Measurements from ENCODE around the gene CAPN14. TPM values are rescaled to one million over a fixed set of nuclear protein-coding genes. Genes with fewer than 3 reads are reported as not detected.

Gene CAPN14
- total and polyA plus RNA-seq, 2 experiments from 2014 or later = 0.39 TPM; not detected in 1

DNA sequence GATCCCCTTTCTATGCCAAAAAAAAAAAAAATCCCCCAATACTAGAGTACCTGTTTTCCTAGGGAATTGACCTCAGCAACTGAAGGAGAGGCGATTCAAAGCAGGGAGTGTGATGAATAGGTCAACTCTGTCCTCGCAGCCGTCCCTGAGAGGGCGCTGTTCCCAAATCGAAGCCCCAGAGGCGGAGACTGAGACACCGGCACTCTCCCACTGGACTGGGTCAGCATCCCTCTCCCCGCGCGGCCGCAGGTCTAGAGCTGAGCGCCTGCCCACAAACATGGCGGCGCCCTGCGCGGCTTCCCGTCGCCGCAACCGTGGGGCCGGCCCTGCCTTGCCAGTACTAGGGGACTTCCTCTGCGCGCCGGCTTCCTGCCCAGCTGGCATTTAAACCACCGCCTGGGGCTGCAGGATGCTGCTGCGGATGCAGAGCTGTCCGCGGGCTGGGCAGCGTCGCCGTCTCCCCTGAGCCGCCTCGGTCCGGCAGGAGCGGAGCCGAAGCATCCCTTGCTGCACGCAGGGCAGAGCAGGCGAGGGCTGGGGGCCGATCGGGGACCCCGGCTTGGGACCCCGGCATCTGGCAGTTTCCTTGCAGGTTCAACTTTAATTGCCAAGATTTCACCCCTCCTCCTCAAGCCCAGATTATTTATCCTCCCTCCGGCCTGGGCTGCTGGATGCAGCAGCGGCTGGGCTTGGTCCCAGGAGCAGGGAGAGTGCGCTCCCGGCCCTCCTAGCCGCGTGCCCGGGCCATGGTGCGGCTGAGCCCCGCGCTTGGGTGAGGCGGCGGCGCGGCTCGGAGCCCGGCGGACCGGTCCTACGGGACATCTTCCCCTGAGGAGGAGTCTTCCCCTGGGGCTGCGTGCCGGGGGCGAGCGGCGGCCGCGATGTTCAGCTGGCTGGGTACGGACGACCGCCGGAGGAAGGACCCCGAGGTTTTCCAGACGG, 16.7 kb upstream of the CAPN14 start, which contains the start of gene EHD3:
Gene EHD3 (plus strand): TSS at position 412 of the 942 bp plus-strand sequence. CDS start 470 bp downstream, at position 882.
- no peaks in the 10 kb centered on the region for H3K27me3 ChIP-seq
- H3K4me3 ChIP-seq = peak within 1 kb of the TSS; percentile 54
- H3K9me3 ChIP-seq (ENCODE audit: low read depth) = no peaks in the 10 kb centered on the region
- no peaks in the 10 kb centered on the region for H3K36me3 ChIP-seq
- TF ChIP-seq, protein P1, sequence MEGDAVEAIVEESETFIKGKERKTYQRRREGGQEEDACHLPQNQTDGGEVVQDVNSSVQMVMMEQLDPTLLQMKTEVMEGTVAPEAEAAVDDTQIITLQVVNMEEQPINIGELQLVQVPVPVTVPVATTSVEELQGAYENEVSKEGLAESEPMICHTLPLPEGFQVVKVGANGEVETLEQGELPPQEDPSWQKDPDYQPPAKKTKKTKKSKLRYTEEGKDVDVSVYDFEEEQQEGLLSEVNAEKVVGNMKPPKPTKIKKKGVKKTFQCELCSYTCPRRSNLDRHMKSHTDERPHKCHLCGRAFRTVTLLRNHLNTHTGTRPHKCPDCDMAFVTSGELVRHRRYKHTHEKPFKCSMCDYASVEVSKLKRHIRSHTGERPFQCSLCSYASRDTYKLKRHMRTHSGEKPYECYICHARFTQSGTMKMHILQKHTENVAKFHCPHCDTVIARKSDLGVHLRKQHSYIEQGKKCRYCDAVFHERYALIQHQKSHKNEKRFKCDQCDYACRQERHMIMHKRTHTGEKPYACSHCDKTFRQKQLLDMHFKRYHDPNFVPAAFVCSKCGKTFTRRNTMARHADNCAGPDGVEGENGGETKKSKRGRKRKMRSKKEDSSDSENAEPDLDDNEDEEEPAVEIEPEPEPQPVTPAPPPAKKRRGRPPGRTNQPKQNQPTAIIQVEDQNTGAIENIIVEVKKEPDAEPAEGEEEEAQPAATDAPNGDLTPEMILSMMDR (IDR thresholded peaks at IDR 0.05; ENCODE audit: low read depth, low read length) = peak; percentile 77
- peaks cover 21% of the 10 kb centered on the region for H3K4me1 ChIP-seq (ENCODE audit: low read depth)
- DNase-seq (ENCODE audit: low read depth in 1 of 2, low spot score in 1 of 2) = peak; percentile 94 to 97
- no peak within 1 kb of the TSS for H3K27ac ChIP-seq

DNA sequence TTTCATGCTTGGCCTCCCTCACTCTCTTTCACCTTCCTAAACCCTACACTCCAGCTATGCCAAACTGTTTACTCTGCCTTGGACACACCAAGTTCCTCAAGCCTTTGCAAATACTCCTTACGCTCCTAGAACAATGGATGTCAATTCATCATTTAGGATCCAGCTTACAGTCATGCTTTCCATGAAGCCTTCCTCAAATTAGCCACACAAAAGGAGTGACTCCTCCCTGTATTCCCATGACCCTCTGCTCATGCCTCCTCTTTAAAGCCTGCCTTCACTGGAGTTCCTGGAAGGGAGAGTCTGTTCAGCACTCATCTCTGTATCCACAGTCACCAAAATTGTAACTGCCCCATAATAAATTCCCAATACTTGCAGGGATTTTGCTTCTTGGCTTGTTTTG, 15.9 kb upstream of the CAPN14 start:
- Histone ChIP-seq H3K27ac (no peak overlapping the region), H3K27me3 (no peaks in the 10 kb centered on the region), H3K4me1 (ENCODE audit: low read depth) (peaks cover 21% of the 10 kb centered on the region), H3K36me3 (no peaks in the 10 kb centered on the region), H3K4me3 (no peak overlapping the region), H3K9me3 (ENCODE audit: low read depth) (no peaks in the 10 kb centered on the region)
- DNase-seq (ENCODE audit: low read depth in 1 of 2, low spot score in 1 of 2) = no peak
- TF ChIP-seq, protein P1 (IDR thresholded peaks at IDR 0.05; ENCODE audit: low read depth, low read length) = no peak

DNA sequence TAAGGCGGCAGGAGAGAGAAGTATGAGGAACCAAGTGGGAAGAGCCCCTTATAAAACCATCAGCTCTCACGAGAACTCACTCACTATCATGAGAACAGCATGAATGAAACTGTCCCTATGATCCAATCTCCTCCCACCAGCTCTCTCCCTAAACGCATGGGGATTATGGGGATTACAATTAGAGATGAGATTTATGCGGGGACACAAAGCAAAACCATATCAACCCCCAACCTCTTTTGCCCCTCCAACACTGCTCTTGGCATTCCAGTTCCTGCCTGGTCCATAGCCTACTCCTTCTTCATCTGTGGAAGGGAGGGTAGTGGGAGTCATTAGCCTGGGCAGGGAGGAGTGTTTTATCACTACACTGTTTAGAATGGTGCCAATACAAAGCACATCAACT, 15.3 kb upstream of the CAPN14 start:
- Histone ChIP-seq H3K4me3 (no peak overlapping the region), H3K27me3 (no peaks in the 10 kb centered on the region), H3K9me3 (ENCODE audit: low read depth) (no peaks in the 10 kb centered on the region), H3K27ac (no peak overlapping the region), H3K36me3 (no peaks in the 10 kb centered on the region), H3K4me1 (ENCODE audit: low read depth) (peaks cover 21% of the 10 kb centered on the region)
- TF ChIP-seq, protein P1 (IDR thresholded peaks at IDR 0.05; ENCODE audit: low read depth, low read length) = no peak
- DNase-seq (ENCODE audit: low read depth in 1 of 2, low spot score in 1 of 2) = no peak

DNA sequence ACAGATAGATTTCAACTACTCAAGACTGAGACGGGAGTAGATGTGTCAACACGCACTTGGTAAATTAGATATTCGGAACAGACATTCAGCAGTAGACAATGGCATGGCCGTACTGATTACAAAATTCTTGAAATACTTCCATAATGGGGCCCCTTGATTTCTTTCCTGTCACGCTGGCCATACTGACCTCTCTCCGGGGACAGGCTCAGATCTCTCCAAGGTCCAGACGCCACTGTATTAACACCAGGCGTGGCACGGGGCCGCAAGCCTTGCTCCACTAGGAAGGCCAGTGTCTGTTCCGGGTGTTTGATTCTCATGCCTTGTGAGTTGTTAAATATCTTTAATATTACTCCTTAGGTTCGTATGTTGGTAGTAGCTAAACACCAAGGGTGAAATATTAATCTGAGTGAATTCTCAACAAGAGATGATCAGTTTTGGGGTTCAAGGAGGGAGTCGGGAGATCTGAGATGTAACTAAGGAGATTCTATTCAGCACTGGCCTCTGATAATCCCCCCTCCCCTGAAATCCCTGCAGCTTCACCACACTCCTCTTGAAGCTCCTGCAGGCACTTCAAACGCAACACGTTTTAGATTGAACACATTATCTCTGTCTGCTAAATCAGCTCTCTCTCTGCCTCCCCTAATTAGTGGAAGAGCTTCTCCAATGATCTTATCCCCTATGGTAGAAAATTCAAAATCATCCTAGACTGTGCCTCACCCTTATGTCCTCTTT, 14.4 kb upstream of the CAPN14 start:
- Histone ChIP-seq H3K36me3 (no peaks in the 10 kb centered on the region), H3K9me3 (ENCODE audit: low read depth) (no peaks in the 10 kb centered on the region), H3K27me3 (no peaks in the 10 kb centered on the region), H3K27ac (peak overlapping the region; percentile 39), H3K4me1 (ENCODE audit: low read depth) (peaks cover 21% of the 10 kb centered on the region), H3K4me3 (no peak overlapping the region)
- peak in 1 of 2 donors; percentile 76 for DNase-seq (ENCODE audit: low read depth in 1 of 2, low spot score in 1 of 2)
- TF ChIP-seq, protein P1 (IDR thresholded peaks at IDR 0.05; ENCODE audit: low read depth, low read length) = no peak

DNA sequence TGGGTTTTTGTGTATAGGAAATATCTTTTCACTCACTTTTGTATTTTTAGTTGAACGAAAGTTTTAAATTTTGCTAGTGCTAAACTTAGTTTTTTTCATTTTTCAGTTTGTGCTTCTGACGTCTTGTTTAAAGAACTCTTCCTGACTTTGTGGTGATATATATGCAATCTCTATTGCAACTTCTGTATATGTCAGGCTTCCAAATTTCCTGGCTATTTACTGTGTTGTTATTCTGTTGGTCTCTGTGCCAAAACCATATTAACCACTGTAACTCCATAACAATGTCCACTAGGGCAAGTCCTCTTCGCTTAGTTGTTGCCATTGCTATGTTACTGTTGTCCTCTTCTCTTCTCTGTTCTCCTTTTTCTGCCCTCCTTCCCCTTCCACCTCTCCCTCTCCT, 13.4 kb upstream of the CAPN14 start:
- Histone ChIP-seq H3K27ac (no peak overlapping the region), H3K9me3 (ENCODE audit: low read depth) (no peaks in the 10 kb centered on the region), H3K27me3 (no peaks in the 10 kb centered on the region), H3K4me3 (no peak overlapping the region), H3K4me1 (ENCODE audit: low read depth) (peaks cover 21% of the 10 kb centered on the region), H3K36me3 (no peaks in the 10 kb centered on the region)
- TF ChIP-seq, protein P1 (IDR thresholded peaks at IDR 0.05; ENCODE audit: low read depth, low read length) = no peak
- DNase-seq (ENCODE audit: low read depth in 1 of 2, low spot score in 1 of 2) = no peak
